OCI-M2 (cell line): ENCODE data around the gene NXPH3.
"Not testable (repeated sequence)": the region's sequence is repeated elsewhere in the genome, so short reads cannot be mapped to it uniquely, and the experiment has no call there.

Experiments used
- DNase-seq: peaks from one replicate; lab custom pipeline; 2025; ENCODE audit not compliant: unreplicated experiment; lab: John Stamatoyannopoulos, UW

NXPH3 gene

DNA sequence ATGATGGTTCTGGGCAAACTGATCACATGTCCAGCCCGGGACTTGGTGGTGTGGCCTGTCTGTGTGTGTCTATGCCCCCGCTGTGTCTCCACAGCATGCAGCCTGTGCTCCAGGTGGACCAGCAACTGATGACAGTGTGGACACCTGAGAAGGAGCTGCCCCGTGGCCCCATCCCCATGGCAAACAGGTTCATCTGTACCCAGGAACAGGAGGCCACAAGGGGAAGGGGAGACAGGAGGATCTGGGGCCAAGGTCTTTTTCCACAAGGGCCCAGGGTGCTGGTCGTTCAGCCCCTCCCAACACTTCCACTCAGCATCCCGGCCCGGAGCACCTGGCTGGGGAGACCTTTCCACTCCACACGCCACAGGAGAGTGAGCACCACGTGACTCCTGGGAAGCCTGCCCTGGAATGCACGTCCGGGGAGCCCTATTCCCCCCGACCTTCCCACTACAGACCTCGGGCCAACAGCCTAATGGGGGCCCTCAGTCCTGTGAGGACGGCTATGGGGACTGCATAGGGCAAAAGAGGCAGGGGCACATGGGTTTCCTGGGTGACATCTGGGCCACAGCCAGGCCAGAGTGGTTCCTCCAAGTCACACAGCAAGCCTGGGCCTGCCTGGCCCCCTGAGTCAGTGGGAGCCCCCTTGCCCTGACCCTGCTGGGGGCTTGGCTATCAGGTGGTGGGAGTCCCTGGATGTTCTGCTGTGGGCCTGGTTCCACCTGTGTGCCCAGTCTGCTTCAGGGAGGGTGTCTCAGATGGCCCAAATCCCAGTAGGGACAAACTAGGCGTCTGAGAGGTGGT, 20.8 kb upstream of the NXPH3 start:
- no peak for DNase-seq

DNA sequence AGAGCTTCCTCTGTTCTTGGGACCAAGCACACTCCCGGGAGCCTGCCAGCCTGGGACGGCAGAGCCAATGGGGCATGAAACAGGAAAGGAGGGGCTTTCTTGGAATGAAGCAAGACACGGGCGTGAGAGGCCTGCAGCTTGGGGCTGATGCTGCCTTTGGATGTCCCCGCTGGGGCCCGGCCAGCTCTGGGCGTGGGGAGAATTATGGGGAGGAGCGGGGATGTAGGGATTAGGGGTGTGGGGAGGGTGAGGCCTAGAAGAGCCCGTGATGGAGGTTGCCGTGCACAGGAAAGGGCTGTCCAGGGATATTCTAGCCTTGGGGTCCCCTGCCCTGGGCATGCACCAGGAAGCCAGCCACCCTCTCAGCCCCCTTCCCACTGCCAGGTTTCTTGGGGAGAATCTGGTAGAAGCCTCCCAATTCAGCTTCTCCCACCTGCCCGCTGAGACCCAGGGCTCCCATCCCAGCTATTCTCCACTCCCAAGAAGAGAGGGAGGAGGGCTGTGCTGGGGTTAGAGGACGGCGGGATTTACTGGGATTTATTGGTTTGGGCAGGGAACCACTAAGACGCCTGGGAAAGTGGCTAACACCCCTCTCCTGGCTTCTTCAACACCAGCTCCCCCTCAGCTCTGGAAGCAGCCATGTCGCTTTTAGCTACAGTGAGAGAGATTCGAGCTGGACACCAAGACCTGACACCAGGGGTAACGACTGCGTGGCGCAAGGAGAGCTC, 20.0 kb upstream of the NXPH3 start:
- DNase-seq, result no peak

- peak; percentile 37 for DNase-seq
Observed at GRCh38 chr17:49556223-49556943, 19.3 kb upstream of the NXPH3 start.

GRCh38 chr17:49557312-49558024, 18.2 kb upstream of the NXPH3 start:
- DNase-seq, result no peak

- DNase-seq, result no peak
Observed at GRCh38 chr17:49564638-49565037, 11.0 kb upstream of the NXPH3 start.

GRCh38 chr17:49565948-49566491, 9.7 kb upstream of the NXPH3 start:
- no peak for DNase-seq

GRCh38 chr17:49566668-49567071, 9.0 kb upstream of the NXPH3 start:
- no peak for DNase-seq

- DNase-seq, result no peak
Observed at GRCh38 chr17:49567104-49567521, 8.6 kb upstream of the NXPH3 start.

DNA sequence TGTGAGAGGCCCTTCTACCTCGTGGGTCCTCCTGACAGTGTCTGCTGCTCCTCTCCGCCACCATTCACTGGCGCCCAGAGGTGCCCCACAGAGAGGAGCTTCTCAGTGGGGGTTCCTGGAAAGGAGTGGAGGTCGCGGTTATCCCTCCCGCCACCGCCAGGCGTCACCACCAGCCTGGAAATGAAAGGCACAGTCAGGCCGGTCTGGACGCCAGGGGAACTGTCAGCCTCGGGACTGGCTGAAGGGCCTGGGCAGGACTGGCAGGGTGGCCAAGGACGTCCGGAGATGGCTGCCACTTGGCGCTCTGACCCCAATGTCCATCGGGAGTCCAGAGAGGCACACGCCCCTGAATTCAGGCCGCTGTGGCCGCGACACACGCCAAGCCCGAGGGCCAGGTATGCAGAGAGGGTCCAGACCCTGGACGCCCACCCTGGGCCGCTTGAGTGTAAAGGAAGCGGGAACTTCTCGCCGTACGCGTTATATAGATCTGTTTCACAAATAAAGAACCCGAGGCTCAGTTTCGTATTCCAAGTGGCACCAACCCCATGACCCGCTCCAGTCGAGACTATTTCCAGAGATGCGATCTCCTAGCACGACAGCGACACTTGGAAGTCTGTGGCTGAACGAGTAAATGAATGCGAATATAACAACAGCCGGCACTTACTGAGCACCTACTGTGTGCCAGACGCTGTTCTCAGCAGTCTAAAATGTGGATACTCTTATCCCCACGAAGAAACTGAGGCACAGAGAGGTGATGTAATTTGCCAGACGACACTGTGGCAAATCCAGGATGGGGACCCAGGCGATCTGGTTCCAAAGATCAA, 7.6 kb upstream of the NXPH3 start:
- DNase-seq, result peak; percentile 40

GRCh38 chr17:49568695-49569047, 7.0 kb upstream of the NXPH3 start:
- not testable (repeated sequence) for DNase-seq

DNA sequence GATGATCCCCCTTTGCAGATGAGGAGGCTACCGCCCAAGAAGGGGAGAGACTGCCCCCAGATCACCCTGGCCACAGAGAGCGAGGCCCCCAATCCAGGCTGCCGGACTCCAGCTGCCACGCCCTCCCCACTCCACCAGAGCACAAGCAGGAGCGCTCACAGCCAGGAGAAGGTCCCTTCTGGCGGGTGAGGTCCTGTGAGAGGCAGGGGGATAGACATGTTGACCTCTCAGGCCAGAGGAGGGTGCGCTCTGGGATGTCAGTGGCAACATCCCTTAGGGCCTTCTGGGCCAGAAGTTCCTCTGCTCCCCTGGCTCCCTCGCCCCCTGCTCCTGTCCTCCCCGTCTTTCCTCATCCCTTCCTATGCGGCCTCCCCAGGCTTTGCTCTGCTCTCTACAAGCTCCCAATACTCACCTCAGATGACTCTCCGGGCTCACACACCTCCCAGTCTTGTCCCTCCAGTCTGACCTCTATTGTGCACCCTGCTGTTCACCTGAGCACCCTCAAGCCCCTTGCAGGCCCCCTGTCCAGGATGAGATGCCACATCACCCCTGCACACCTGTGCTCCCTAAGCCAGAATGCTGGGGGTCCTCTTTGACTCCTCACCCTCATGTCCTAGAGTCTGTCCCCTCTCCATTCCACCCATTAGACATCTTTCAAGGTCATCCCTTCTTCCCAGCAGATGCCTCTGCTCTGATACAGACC, 5.0 kb upstream of the NXPH3 start:
- no peak for DNase-seq

DNA sequence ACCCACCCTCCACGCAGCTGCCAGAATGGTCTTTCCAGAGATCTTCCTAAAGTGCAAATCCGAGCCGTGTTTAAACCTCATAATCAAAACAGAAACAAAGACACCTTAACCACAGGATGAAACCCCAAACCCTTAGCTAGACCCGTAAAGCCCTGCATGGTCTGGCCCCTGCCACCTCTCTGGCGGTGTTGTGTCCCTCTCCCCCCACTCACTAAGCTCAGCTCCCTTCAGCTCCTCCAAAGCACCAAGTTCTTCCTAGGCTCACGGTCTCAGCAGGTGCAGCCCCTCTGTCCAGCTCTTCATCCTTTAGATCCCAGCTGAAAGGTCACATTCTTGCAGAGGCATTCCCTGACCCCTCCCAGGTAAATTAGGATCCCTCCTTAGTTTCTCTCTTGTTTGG, 4.4 kb upstream of the NXPH3 start:
- no peak for DNase-seq

DNA sequence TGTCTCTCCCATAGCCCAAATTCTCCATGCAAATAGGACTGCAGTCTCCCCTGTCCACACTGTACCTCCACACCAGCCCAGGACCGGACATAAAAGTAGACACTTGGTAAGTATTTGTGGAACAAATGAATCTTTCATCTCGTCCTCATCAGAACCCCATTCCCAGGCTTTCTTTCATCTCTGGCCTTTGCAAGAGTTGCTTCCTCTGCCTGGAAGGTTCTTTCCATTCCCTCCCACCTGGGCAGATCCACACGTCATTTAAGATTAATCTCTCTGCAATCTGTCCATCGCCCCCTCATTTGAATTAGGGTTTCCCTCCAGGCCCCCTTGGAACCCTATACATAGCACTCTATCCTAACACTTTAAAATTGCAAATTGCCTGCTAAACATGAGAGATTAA, 3.9 kb upstream of the NXPH3 start:
- DNase-seq, result no peak

GRCh38 chr17:49572226-49572625, 3.4 kb upstream of the NXPH3 start:
- DNase-seq, result no peak

DNA sequence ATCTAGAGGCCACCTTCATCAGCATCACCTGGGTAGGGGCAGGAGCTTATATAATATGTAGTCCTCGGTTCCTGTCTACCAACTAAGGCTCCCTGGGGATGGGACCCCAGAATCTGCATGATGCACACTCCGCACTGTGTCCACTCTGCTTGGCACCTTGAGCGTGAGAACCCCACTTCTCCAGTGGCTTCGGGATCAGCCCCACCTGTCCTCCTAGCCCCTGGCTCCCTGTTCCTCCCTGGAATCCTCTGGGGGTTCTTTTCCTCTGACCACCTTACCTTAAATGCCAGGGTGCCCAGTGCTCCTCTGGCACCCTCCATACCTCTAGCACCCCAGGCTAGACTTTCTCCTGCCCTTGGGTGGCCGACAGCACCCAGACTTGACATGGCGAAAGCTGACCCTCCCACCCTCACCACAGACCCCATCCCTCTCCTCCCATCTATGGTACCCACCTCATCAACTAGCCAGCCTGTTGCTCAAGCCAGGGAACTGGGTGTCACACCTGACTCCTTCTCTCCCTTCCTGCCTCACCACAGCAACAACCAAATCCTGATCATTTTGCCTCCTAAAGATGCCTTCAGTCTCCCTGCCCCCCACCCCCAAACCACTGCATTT, 2.8 kb upstream of the NXPH3 start:
- DNase-seq, result no peak

DNA sequence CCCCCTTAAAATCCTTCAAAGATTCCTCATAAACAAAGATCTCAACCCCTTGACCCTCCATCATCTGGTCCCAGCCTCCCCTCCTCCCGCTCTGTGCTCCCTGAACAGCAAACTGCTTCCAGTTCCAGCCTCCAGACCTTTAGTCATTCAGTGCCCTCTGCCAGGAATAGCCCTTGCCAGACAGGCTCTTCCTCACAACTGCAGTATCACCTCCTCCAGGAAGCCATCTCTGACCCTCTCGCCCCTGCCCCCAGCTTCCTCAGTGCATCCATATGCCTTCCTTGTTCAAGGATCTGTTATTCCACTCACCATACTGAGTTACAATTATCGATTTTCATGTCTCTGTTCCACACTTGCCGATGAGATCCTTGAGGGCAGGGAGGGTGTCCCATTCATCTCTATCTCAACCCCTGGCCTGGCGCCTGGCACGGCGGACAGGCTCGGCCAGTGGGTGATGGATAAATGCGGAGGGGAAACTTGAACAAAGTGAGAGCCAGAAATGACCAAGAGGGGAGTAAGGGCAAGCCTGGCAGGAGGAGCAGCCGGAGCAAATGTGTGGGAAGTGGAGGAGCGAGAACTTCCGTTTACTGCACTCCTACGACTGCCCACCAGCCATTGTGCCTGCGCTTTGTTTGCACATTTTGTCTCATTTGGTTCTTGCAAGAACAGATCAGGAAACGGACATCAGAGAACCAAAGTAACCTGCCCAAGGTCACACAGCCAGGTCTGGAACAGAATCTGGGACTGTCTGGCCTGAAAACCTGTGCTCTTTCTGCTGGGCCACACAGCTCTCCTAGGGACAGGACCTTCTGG, 2.0 kb upstream of the NXPH3 start:
- DNase-seq, result no peak

DNA sequence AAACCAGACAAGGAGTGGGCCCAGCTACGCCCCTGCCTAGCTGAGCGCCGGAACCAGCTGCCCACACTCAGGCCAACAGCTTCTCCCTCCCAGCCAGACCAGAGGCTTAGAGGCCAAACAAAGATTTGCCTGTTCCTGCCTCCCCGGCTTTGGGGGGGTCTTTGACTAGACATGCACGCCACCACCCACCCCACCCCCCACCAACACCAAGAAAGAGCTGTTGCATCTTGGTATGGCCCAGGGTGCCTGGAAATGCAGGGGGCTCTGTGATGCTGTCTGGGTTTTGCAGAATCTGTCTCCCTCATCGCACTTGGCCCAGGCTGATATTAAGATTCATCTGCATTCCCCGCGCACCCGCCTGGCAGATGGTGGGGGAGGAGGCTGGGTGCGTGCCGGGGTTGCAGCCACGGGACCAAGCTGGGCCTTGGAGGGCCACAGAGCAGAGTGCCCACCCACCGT, 1.3 kb upstream of the NXPH3 start:
- no peak for DNase-seq
